ENCODE measurements around the gene COQ8B.
"Not testable (repeated sequence)": the region's sequence is repeated elsewhere in the genome, so short reads cannot be mapped to it uniquely, and the experiment has no call there.

DNA sequence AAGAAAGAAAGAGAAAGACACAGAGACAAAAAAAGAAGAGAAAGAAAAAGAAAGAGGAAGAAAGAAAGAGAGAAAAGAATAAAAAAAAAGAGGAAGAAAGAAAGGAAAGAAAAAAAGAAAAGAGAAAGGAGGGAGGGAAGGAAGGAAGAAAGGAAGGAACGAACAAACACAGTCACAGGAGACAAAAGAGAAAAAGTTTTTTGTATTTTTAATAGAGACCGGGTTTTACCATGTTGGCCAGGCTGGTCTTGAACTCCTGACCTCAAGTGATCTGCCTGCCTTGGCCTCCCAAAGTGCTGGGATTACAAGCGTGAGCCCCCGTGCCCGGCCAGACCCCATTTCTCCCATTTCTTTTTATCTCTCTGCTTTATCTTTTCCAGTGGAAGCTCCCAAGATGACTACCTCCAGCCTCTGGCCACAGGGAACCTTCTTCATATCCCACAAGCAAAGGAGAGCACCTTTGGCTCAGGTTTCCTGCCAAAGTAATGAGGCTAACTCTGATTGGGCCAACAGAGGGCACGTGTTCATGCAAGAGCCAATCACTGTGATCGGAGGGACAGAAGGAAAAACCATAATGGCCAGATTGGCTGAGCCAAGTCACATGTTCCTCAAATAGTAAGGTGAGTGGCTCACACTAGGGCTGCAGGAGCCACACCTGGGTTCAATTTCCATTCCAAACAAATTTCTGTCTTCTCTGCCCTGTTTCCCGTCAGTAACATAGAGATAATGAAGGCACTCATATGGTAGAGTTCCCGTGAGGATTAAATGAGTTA lies 66.6 kb downstream of the COQ8B start:
- TF ChIP-seq, protein P1, sequence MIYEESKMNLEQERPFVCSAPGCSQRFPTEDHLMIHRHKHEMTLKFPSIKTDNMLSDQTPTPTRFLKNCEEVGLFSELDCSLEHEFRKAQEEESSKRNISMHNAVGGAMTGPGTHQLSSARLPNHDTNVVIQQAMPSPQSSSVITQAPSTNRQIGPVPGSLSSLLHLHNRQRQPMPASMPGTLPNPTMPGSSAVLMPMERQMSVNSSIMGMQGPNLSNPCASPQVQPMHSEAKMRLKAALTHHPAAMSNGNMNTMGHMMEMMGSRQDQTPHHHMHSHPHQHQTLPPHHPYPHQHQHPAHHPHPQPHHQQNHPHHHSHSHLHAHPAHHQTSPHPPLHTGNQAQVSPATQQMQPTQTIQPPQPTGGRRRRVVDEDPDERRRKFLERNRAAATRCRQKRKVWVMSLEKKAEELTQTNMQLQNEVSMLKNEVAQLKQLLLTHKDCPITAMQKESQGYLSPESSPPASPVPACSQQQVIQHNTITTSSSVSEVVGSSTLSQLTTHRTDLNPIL (CRISPR knock-in tag; IDR thresholded peaks at IDR 0.05; ENCODE audit: low read depth) = not testable (repeated sequence)
- not testable (repeated sequence) for TF ChIP-seq CSDC2 (CRISPR knock-in tag; IDR thresholded peaks at IDR 0.05); ARNTL (CRISPR knock-in tag; IDR thresholded peaks at IDR 0.05; ENCODE audit: borderline replicate concordance, low read depth); ZNF565 (CRISPR knock-in tag; conservative IDR thresholded peaks at IDR 0.05; ENCODE audit: low read depth); ZFP30 (CRISPR knock-in tag; IDR thresholded peaks at IDR 0.05); ZNF70 (CRISPR knock-in tag; IDR thresholded peaks at IDR 0.05)
- TF ChIP-seq, protein P2, sequence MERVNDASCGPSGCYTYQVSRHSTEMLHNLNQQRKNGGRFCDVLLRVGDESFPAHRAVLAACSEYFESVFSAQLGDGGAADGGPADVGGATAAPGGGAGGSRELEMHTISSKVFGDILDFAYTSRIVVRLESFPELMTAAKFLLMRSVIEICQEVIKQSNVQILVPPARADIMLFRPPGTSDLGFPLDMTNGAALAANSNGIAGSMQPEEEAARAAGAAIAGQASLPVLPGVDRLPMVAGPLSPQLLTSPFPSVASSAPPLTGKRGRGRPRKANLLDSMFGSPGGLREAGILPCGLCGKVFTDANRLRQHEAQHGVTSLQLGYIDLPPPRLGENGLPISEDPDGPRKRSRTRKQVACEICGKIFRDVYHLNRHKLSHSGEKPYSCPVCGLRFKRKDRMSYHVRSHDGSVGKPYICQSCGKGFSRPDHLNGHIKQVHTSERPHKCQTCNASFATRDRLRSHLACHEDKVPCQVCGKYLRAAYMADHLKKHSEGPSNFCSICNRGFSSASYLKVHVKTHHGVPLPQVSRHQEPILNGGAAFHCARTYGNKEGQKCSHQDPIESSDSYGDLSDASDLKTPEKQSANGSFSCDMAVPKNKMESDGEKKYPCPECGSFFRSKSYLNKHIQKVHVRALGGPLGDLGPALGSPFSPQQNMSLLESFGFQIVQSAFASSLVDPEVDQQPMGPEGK (CRISPR knock-in tag; IDR thresholded peaks at IDR 0.05; ENCODE audit: borderline replicate concordance) = not testable (repeated sequence)

Measured in SK-N-SH treated with all-trans-retinoic acid at 6 μM for 48 hours (cell line).